CD14-positive monocyte (primary cell): ENCODE data around the gene SGMS1. TPM values are rescaled to one million over a fixed set of nuclear protein-coding genes. Genes with fewer than 3 reads are reported as not detected.
A peak's percentile ranks its signal among the peaks of the same experiment; 100 is the strongest.
"Not testable (repeated sequence)": the region's sequence is repeated elsewhere in the genome, so short reads cannot be mapped to it uniquely, and the experiment has no call there.

Source experiments
- DNase-seq, 3 donors: peaks; one replicate each; pipeline ENCODE4 v3.0.0-alpha.2; 2011 to 2022
- H2AFZ ChIP-seq: 2 replicates; pipeline ENCODE4 v1.6.0; 2012; ENCODE audit warnings: mild to moderate bottlenecking, low read depth, low read length, inconsistent platforms; ENCODE audit not compliant: insufficient read depth, poor library complexity, severe bottlenecking
- H3K27ac ChIP-seq, 2 donors: 1 replicate in 1 of 2; 2 replicates in 1 of 2; pipeline ENCODE4 v1.5.1; 2012 to 2013; ENCODE audit warnings: low read length in 2 of 2, control low read depth in 1 of 2, inconsistent platforms in 1 of 2, low read depth in 1 of 2, mild to moderate bottlenecking in 1 of 2
- H3K27me3 ChIP-seq, 2 donors: one replicate each; pipeline versions ENCODE4 v1.6.0 to v1.6.1; 2011 to 2013; ENCODE audit warnings: low read length in 2 of 2; ENCODE audit not compliant: control insufficient read depth in 2 of 2, insufficient read depth in 2 of 2
- H3K36me3 ChIP-seq, 2 donors: replicated peaks in 1 of 2; 1 replicate in 1 of 2; 2 replicates in 1 of 2; pipeline versions ENCODE4 v1.5.1 to v1.6.1; 2012 to 2013; ENCODE audit warnings: low read length in 2 of 2, control low read depth in 1 of 2, inconsistent platforms in 1 of 2, mild to moderate bottlenecking in 1 of 2; ENCODE audit not compliant: insufficient read depth in 2 of 2, control insufficient read depth in 1 of 2
- H3K4me1 ChIP-seq, 2 donors: 1 replicate in 1 of 2; 2 replicates in 1 of 2; pipeline versions ENCODE4 v1.5.1 to v1.6.1; 2012 to 2013; ENCODE audit warnings: low read length in 2 of 2, control low read depth in 1 of 2, inconsistent platforms in 1 of 2, mild to moderate bottlenecking in 1 of 2, moderate library complexity in 1 of 2; ENCODE audit not compliant: insufficient read depth in 2 of 2, control insufficient read depth in 1 of 2
- H3K4me2 ChIP-seq: replicated peaks from 2 replicates; pipeline ENCODE3; 2012; ENCODE audit warnings: low read length, moderate library complexity, mild to moderate bottlenecking; ENCODE audit not compliant: poor library complexity, severe bottlenecking; ENCODE audit errors: extremely low read depth
- H3K4me3 ChIP-seq, 3 experiments: fragments of 200-600 bp in 1 of 3; sonication (generic) in 1 of 3; replicated peaks in 1 of 3; 1 replicate in 2 of 3; 2 replicates in 1 of 3; pipeline ENCODE4 v1.5.1; 2011 to 2013; ENCODE audit warnings: low read length in 3 of 3, mild to moderate bottlenecking in 3 of 3, control low read depth in 2 of 3, low read depth in 2 of 3, inconsistent platforms in 1 of 3, moderate library complexity in 1 of 3
- H3K79me2 ChIP-seq: 2 replicates; pipeline ENCODE4 v1.6.0; 2012; ENCODE audit warnings: mild to moderate bottlenecking, control low read depth, inconsistent platforms, low read length, moderate library complexity; ENCODE audit not compliant: insufficient read depth
- H3K9ac ChIP-seq: 2 replicates; pipeline ENCODE4 v1.6.0; 2017; ENCODE audit warnings: low read length, mild to moderate bottlenecking; ENCODE audit not compliant: insufficient read depth, poor library complexity, severe bottlenecking
- H3K9me3 ChIP-seq, 2 donors: replicated peaks in 1 of 2; 1 replicate in 1 of 2; 2 replicates in 1 of 2; pipeline versions ENCODE4 v1.5.1 to v1.6.1; 2012 to 2013; ENCODE audit warnings: low read length in 2 of 2, control low read depth in 1 of 2; ENCODE audit not compliant: control insufficient read depth in 1 of 2, insufficient read depth in 1 of 2
- H4K20me1 ChIP-seq: 2 replicates; pipeline ENCODE4 v1.6.0; 2012; ENCODE audit warnings: mild to moderate bottlenecking, low read length, control low read depth, moderate library complexity; ENCODE audit not compliant: insufficient read depth
- H3K27ac Mint-ChIP-seq, 7 donors: one replicate each; pipeline ENCODE4 v1.8.0; 2020; ENCODE audit warnings: mild to moderate bottlenecking in 7 of 7, mixed read lengths in 7 of 7, moderate library complexity in 6 of 7, inconsistent platforms in 2 of 7
- H3K27me3 Mint-ChIP-seq, 3 donors: one replicate each; pipeline ENCODE4 v1.8.0; 2021 to 2022; ENCODE audit warnings: low read depth in 3 of 3, mild to moderate bottlenecking in 3 of 3, mixed read lengths in 3 of 3, moderate library complexity in 3 of 3, inconsistent platforms in 1 of 3
- H3K36me3 Mint-ChIP-seq, 2 donors: one replicate each; pipeline ENCODE4 v1.8.0; 2020; ENCODE audit warnings: mixed read lengths in 2 of 2, inconsistent platforms in 1 of 2, mild to moderate bottlenecking in 1 of 2
- H3K4me1 Mint-ChIP-seq: one replicate; pipeline ENCODE4 v1.8.0; 2020; ENCODE audit warnings: mild to moderate bottlenecking, mixed read lengths
- H3K4me3 Mint-ChIP-seq, 2 donors: one replicate each; pipeline ENCODE4 v1.8.0; 2020; ENCODE audit warnings: mild to moderate bottlenecking in 2 of 2, mixed read lengths in 2 of 2, moderate library complexity in 1 of 2
- H3K9me3 Mint-ChIP-seq, 7 donors: one replicate each; pipeline ENCODE4 v1.8.0; 2020 to 2022; ENCODE audit warnings: mixed read lengths in 7 of 7, mild to moderate bottlenecking in 6 of 7, moderate library complexity in 6 of 7, inconsistent platforms in 2 of 7
- CTCF ChIP-seq: fragments of 200-600 bp; IDR thresholded peaks from one replicate; pipeline ENCODE4 v1.8.0; 2022; ENCODE audit warnings: antibody characterized with exemption, mild to moderate bottlenecking
- WGBS: methylation state at CpG from one replicate; pipeline ENCODE4 v1.1.5; 2013; ENCODE audit warnings: missing lambda C conversion rate; ENCODE audit not compliant: insufficient coverage; 5-methylcytosine and 5-hydroxymethylcytosine counted together
- intact Hi-C, 2 donors: fragments of 100-400 bp; cut with micrococcal nuclease; formaldehyde crosslinking; loops; one replicate each; pipeline versions ENCODE4 v1.15.0 to v1.15.1; 2023
- polyA plus RNA-seq, 3 donors: library from polyadenylated mRNA; depleted of rRNA in 1 of 3; unstranded in 2 of 3; stranded (reverse) in 1 of 3; fragments of 300-500 nt in 2 of 3; fragments of >200 nt in 1 of 3; fragmentation: Illumina TruSeq in 2 of 3; gene quantifications; 1 replicate in 2 of 3; 2 replicates in 1 of 3; pipeline ENCODE4 v1.2.3, GENCODE V29; 2012 to 2021

Gene SGMS1
- polyA plus RNA-seq, 3 donors = 19.5 to 20.6 (median 20.4) TPM

DNA sequence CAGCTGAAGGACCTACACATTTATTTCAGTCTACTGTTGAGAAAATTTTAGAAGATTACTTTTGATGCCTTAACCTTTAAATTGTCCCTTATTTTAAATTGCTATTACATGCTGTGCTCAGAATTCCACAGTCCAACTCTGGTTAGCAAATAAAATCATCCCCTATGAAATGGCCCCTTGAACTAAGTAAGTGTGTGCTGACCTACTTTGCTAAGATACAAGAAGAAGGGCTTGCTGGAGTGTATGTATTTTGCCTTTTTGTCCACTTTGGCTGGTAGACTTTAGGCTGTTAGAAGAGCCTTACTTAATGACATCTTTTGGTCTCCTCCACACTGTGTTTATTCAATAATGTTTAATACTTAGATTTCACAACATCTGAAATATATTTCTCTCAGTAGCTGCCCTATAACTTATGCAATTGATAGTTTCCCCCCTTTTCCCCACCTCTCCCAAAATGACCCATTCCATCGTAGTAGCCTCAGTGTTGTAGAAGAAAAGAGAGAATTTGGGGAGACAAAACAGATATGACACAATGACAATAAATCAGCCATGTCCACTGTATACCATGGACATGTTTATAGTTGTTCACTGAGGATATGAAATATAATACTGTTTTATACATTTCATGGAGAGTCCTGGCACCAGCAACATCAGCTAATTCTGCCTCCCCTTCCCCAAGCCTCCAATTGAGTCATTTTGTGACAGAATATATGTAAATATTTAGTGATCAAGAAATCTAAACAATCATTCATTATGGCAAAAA lies 264.6 kb downstream of the SGMS1 start:
- H3K4me1 Mint-ChIP-seq = peaks cover 23% of the 10 kb centered on the region
- Histone ChIP-seq H3K27me3 (no peaks in the 10 kb centered on the region), H3K4me1 (peaks cover 12 to 13% of the 10 kb centered on the region in 2 donors), H3K36me3 (no peaks in the 10 kb centered on the region), H2AFZ (no peak overlapping the region), H3K27ac (no peak overlapping the region), H3K79me2 (peaks cover 61% of the 10 kb centered on the region), H3K9ac (no peak overlapping the region), H3K4me3 (no peak overlapping the region), H4K20me1 (peaks cover 74% of the 10 kb centered on the region), H3K9me3 (peaks cover 0 to 9% of the 10 kb centered on the region in 2 donors), H3K4me2 (no peak overlapping the region)
- DNase-seq = no peak
- peaks cover 0 to 1% (median 0%) of the 10 kb centered on the region in 3 donors for H3K27me3 Mint-ChIP-seq
- no peak for TF ChIP-seq CTCF
- H3K27ac Mint-ChIP-seq = peak overlapping the region in 1 of 7 donors; percentile 57
- H3K4me3 Mint-ChIP-seq = no peak overlapping the region
- intact Hi-C loops = no loop called here
- no CpG with 5 or more reads among the region's 1 CpG for WGBS
- H3K36me3 Mint-ChIP-seq = peaks cover 14 to 17% of the 10 kb centered on the region in 2 donors
- H3K9me3 Mint-ChIP-seq = peaks cover 5 to 16% (median 9%) of the 10 kb centered on the region in 7 donors

GRCh38 chr10:50358411-50358810 lies 265.3 kb downstream of the SGMS1 start:
- no peak for TF ChIP-seq CTCF
- Histone ChIP-seq H3K4me2 (no peak overlapping the region), H3K27me3 (no peaks in the 10 kb centered on the region), H3K36me3 (no peaks in the 10 kb centered on the region), H4K20me1 (peaks cover 69% of the 10 kb centered on the region), H3K79me2 (peaks cover 58% of the 10 kb centered on the region), H3K4me1 (peaks cover 10 to 13% of the 10 kb centered on the region in 2 donors), H3K27ac (no peak overlapping the region), H3K4me3 (no peak overlapping the region), H3K9me3 (peaks cover 0 to 9% of the 10 kb centered on the region in 2 donors), H2AFZ (no peak overlapping the region), H3K9ac (no peak overlapping the region)
- H3K4me3 Mint-ChIP-seq = no peak overlapping the region
- peaks cover 5 to 16% (median 9%) of the 10 kb centered on the region in 7 donors for H3K9me3 Mint-ChIP-seq
- DNase-seq = no peak
- peaks cover 0 to 1% (median 0%) of the 10 kb centered on the region in 3 donors for H3K27me3 Mint-ChIP-seq
- H3K4me1 Mint-ChIP-seq = peaks cover 21% of the 10 kb centered on the region
- H3K36me3 Mint-ChIP-seq = peaks cover 13 to 14% of the 10 kb centered on the region in 2 donors
- no peak overlapping the region for H3K27ac Mint-ChIP-seq
- intact Hi-C loops = no loop called here
- 86% methylated on average over 2 of the region's 2 CpGs for WGBS

DNA sequence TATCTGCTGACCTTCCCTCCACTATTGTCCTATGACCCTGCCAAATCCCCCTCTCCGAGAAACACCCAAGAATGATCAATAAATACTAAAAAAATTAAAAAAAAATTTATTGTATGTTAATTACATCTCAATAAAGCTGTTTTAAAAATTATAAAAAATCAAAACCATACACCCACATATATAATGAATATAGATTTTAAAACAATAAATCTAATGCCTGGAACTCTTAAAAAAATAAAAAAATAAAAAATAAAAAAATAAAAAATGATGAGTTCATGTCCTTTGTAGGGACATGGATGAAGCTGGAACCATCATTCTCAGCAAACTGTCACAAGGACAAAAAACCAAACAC lies 267.3 kb downstream of the SGMS1 start:
- H3K27me3 Mint-ChIP-seq, DNase-seq, intact Hi-C loops, H3K4me1 ChIP-seq, H3K27ac Mint-ChIP-seq, H2AFZ ChIP-seq, H3K27me3 ChIP-seq, H3K9ac ChIP-seq, H3K4me3 ChIP-seq, H3K36me3 ChIP-seq, H3K4me1 Mint-ChIP-seq, H3K9me3 ChIP-seq, H3K27ac ChIP-seq, H3K4me2 ChIP-seq, H3K4me3 Mint-ChIP-seq: not testable (repeated sequence)
- peaks cover 61% of the 10 kb centered on the region for H4K20me1 ChIP-seq
- peaks cover 49% of the 10 kb centered on the region for H3K79me2 ChIP-seq
- H3K36me3 Mint-ChIP-seq = peaks cover 15 to 18% of the 10 kb centered on the region in 2 donors
- WGBS = no CpG with 5 or more reads among the region's 1 CpG
- peaks cover 8 to 24% (median 11%) of the 10 kb centered on the region in 7 donors for H3K9me3 Mint-ChIP-seq
